D721Med (cell line): ENCODE measurements around the gene DYNLT1.

Experiments
- DNase-seq: peaks from one replicate; pipeline ENCODE4 v3.0.0; 2011; ENCODE audit warnings: low spot score; ENCODE audit not compliant: insufficient read length
- FAIRE-seq: peaks from 2 replicates; lab custom pipeline; 2011; peaks lifted over from hg19 to GRCh38; lab: Jason Lieb, UNC
- CTCF ChIP-seq: IDR thresholded peaks from 2 replicates; pipeline ENCODE4 v1.5.1; 2012; ENCODE audit warnings: mild to moderate bottlenecking, control low read depth; ENCODE audit not compliant: insufficient read depth; ENCODE audit errors: missing control alignments

The DYNLT1 gene

GRCh38 chr6:158603261-158604047 is 41.1 kb downstream of the DYNLT1 start:
- no peak for TF ChIP-seq CTCF
- no peak for FAIRE-seq
- DNase-seq: no peak

DNA sequence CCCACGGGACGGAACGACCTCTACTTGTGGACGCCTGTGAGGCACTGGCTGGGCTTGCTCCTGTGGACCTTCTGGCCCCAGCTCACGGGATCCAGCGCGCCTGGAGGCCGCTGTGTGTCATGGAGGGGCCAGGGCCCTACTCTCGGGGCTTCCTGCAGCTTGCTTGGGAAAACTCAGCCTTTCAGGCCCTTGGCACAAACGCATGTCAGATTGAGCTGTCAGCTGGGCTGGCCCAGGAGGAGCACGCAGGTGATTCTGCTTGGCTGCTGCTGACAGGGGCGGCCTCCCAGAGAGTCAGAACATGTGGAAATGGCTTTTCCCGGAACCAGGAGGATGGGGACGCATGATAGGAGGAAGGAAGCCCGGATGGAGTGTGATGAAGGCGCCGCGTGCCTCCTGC is 44.9 kb downstream of the DYNLT1 start:
- TF ChIP-seq CTCF: no peak
- DNase-seq (no peak), FAIRE-seq (no peak)

DNA sequence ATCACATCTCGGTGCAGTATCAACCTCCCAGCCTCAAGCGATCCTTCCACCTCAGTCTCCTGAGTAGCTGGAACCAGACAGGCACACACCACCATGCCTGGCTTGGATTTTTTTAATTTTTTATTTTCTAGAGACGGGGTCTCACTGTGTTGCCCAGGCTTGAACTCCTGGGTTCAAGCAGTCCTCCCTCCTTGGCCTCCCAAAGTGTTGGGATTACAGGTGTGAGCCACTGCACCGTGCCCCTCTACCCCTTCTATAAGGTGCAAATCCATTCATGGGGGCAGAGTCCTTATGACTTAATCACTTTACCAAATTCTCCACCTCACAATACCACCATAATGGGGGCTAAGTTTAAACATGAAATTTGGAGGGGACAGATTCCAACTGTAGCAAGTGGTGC is 47.0 kb downstream of the DYNLT1 start:
- FAIRE-seq: no peak
- no peak for TF ChIP-seq CTCF

GRCh38 chr6:158596861-158597260 is 47.7 kb downstream of the DYNLT1 start:
- TF ChIP-seq CTCF: no peak
- DNase-seq: peak; percentile 63
- FAIRE-seq: peak; percentile 78

More for the DNA sequence above, 47.0 kb downstream of the DYNLT1 start:
- DNase-seq: no peak

DNA sequence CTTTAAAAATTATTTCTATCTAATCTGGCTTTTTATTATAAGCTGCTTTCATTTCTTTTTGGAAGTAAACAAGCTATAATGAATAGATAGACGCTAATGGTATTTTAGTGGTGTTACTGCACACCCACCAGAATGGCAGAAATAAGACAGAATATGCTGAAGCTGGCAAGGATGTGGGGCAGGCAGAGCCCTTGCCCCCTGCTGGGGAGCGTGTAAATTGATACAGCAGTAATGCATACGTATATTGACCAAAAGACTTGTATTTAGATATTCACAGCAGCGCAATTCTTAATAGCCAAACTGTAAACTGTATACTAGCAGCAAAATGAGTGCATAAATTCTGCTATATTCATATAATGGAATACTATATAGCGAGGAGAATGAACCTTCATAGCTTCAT is 49.3 kb downstream of the DYNLT1 start:
- DNase-seq: no peak
- peak; percentile 21 for TF ChIP-seq CTCF
- no peak for FAIRE-seq

- FAIRE-seq (no peak), DNase-seq (no peak)
- TF ChIP-seq CTCF: no peak
Measured at GRCh38 chr6:158593670-158594069, 50.9 kb downstream of the DYNLT1 start.

- no peak for TF ChIP-seq CTCF
- FAIRE-seq: no peak
- DNase-seq: no peak
Measured at GRCh38 chr6:158591810-158592209, 52.7 kb downstream of the DYNLT1 start.
